Stimulated activated CD4-positive, alpha-beta T cell treated with anti-CD3 and anti-CD28 coated beads, Interleukin-1b, Interleukin-23, amount 100 ng/mL, for 4 hours (primary cell): ENCODE data around the gene ALKBH3.

ENCODE experiments used
- DNase-seq, 2 donors: peaks; one replicate each; pipeline ENCODE4 v3.0.0-alpha.2; 2020; ENCODE audit warnings: low read depth in 2 of 2

The ALKBH3 gene

GRCh38 chr11:43880640-43881159, at the start of gene ALKBH3:
Gene ALKBH3, plus strand, starts transcription at chr11:43880831. Its CDS starts 1,822 bp downstream, at chr11:43882653.
- peak; percentile 79 to 86 for DNase-seq

GRCh38 chr11:43830928-43831440, 49.6 kb upstream of the ALKBH3 start:
- DNase-seq, result peak; percentile 15 to 23

- no peak for DNase-seq
Observed at GRCh38 chr11:43832536-43832935, 48.1 kb upstream of the ALKBH3 start.

DNA sequence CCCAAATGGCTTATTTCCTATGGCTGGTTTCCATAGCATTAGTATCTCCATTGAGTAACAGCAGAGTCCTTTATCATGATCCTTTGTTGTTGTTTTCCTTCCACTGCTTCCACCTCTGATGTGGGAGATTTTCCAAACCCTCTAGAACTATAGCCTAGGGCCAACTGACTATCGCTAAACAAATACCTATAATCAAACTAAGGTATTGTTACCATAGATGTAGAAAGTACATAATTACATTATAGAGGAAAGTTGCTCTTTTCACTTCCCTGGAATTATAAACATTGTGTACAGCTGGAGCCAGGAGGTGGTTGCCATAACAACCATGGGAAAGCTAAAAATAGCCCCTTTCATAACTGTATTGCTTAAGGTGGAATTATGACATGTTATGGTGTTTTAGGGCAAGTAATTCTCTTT, 47.0 kb upstream of the ALKBH3 start:
- DNase-seq, result no peak

- no peak for DNase-seq
Observed at GRCh38 chr11:43834286-43834685, 46.3 kb upstream of the ALKBH3 start.

DNA sequence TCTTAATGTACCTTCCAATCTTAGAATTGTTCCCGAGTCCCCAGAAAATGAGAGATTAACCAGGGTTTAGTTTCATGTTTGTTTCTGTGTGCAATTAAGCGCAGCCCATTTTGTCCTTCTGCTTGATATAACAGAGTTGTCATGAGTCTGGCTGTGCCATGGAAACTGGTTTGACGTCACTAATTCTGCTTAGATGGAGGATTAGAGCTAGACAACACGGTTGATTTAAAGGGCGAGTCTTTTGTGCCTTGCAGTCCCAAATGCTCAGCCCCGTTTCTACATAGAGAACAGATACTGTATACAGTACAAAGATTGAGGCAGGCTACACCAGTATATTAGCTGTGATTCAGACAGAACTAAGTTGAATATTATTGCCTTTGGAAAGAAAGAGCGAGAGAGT, 45.5 kb upstream of the ALKBH3 start:
- no peak for DNase-seq

- no peak for DNase-seq
Observed at GRCh38 chr11:43837879-43838278, 42.8 kb upstream of the ALKBH3 start.

GRCh38 chr11:43842021-43842420, 38.6 kb upstream of the ALKBH3 start:
- no peak for DNase-seq

DNA sequence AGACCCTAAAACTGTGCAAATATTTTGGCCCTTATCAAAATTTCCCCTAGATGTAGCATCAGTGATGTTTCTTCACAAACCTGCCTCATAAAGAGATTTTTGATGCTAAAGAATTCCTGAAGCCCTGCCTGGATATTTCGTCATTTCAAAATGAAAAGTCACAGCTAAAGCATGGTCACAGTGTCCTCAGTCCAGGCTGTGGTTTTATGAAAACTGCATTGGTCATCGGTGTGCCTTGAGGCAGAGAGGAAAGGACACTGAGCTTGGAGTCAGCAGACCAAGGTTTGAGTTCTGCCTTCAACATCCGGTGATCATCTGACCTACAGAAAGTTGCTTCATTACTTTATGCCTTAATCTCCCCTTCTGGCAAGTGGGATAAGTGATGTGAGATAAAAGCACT, 34.8 kb upstream of the ALKBH3 start:
- no peak for DNase-seq

GRCh38 chr11:43852057-43852636, 28.5 kb upstream of the ALKBH3 start:
- peak; percentile 45 to 47 for DNase-seq

GRCh38 chr11:43853781-43854180, 26.9 kb upstream of the ALKBH3 start:
- DNase-seq, result no peak

- DNase-seq, result no peak
Observed at GRCh38 chr11:43856993-43857392, 23.6 kb upstream of the ALKBH3 start.

DNA sequence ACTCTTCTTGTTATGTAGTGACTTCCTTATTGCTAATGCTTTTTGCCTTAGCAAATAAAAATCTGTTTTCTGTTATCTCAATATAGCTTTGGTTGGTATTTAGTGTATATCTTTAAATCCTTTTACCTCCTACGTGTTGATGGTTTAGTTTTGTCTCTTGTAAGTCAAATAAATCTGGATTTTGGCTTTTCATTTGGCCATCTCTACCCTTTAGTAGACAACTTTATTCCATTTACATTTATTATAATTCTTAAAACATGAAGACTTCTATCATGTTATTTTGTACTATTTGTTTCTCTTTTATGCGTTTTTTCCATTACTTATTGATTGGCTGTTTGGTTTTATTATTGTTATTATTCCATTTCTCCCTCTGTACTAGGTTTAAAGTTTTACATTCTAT, 19.5 kb upstream of the ALKBH3 start:
- DNase-seq, result no peak

- DNase-seq, result no peak
Observed at GRCh38 chr11:43866520-43866919, 14.1 kb upstream of the ALKBH3 start.

GRCh38 chr11:43866969-43867368, 13.7 kb upstream of the ALKBH3 start:
- no peak for DNase-seq

DNA sequence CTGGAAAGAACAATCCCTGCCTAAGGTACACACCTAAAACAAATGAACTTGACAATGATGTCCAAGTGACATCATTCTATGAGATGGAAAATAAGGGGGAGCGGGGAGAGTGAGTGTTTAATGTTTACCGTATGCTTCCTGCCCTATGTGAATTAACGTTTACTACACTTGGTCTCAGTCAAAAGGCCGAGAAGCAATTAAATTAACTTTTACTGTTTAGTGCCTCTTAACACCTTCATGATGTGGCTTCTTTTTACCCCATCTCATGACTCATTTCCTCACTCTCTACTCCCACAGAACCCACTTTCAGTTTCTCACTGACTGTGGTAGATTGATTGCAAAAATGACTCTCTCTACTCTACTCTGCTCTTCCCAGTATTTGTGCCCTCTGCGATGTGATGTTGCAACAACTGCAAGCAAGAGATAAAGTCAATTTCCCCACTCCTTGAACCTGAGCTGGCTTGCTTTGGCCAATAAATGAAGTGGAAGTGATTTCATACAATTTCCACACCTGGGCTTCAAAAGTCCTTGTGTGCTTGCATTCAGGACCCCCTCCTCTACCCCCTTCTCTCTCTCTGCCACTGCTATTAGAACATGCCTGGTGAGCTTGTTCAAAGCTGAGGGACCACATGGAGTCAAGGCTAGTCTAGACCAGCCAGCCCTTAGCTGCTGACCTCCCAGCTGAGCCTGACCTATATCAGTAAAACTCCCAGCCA, 11.6 kb upstream of the ALKBH3 start:
- peak in 1 of 2 donors; percentile 28 for DNase-seq

- DNase-seq, result no peak
Observed at GRCh38 chr11:43871051-43871450, 9.6 kb upstream of the ALKBH3 start.

DNA sequence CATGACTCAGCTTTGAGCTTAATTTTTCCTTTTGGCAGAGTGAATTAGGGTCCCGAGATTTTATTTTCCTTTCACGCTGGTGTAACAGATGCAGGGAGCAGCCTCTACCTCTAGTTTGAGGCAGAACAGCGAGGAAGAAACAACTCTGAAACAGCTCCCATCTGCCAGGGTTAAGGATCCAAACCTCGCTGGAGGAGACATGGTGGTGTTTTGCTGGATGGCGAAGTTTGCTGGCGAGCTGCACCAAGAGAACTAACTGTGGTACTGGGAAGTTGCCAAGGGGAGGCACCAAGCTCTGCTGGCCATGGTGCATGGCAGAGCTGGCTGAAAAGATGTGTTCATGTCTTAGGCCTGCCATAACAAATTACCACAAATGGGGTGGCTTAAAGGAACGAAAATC, 7.6 kb upstream of the ALKBH3 start:
- DNase-seq, result no peak

- DNase-seq, result no peak
Observed at GRCh38 chr11:43874078-43874477, 6.6 kb upstream of the ALKBH3 start.

- DNase-seq, result no peak
Observed at GRCh38 chr11:43874738-43875137, 5.9 kb upstream of the ALKBH3 start.

GRCh38 chr11:43879789-43880639, 617 bp upstream of the ALKBH3 start:
- DNase-seq, result no peak

- DNase-seq, result no peak
Observed at GRCh38 chr11:43892851-43893250, 12.2 kb downstream of the ALKBH3 start.
